HAP-1 (cell line): ENCODE results near the gene LAMTOR2.
A peak's percentile ranks its signal among the peaks of the same experiment; 100 is the strongest.

Source experiments
- DNase-seq, 2 experiments: peaks; one replicate each; pipeline ENCODE4 v3.0.0-alpha.2; 2016 to 2020; ENCODE audit warnings: low spot score in 2 of 2
- H3K27me3 ChIP-seq: fragments of 250-450 bp; sonication (Bioruptor Pico); 2 replicates; pipeline ENCODE4 v1.5.1; 2020; ENCODE audit warnings: low read depth, mild to moderate bottlenecking, moderate library complexity
- H3K36me3 ChIP-seq: fragments of 250-450 bp; sonication (Bioruptor Pico); replicated peaks from 2 replicates; pipeline ENCODE4 v1.5.1; 2020; ENCODE audit warnings: mild to moderate bottlenecking
- H3K4me1 ChIP-seq: fragments of 250-450 bp; sonication (Bioruptor Pico); 2 replicates; pipeline ENCODE4 v1.5.1; 2020; ENCODE audit warnings: mild to moderate bottlenecking
- H3K4me3 ChIP-seq: fragments of 250-450 bp; sonication (Bioruptor Pico); 2 replicates; pipeline ENCODE4 v1.5.1; 2020; ENCODE audit warnings: mild to moderate bottlenecking, moderate library complexity
- H3K9me3 ChIP-seq: fragments of 250-450 bp; sonication (Bioruptor Pico); 2 replicates; pipeline ENCODE4 v1.5.1; 2020; ENCODE audit warnings: mild to moderate bottlenecking, moderate library complexity
- in situ Hi-C: fragments of 300-500 bp; cut with MboI; formaldehyde crosslinking; loops from 3 replicates; pipeline ENCODE4 v1.14.3; 2020; ENCODE audit warnings: low sequenced_read_pairs, inconsistent platforms, mixed read lengths

Gene LAMTOR2

GRCh38 chr1:156075162-156075561 lies 20.6 kb downstream of the LAMTOR2 start:
- Histone ChIP-seq H3K9me3 (no peaks in the 10 kb centered on the region), H3K4me1 (peaks cover 14% of the 10 kb centered on the region), H3K4me3 (no peak overlapping the region), H3K36me3 (peaks cover 34% of the 10 kb centered on the region), H3K27me3 (no peaks in the 10 kb centered on the region)
- in situ Hi-C loops = no loop called here
- DNase-seq = no peak

- peaks cover 34% of the 10 kb centered on the region for H3K36me3 ChIP-seq
- in situ Hi-C loops = no loop called here
- no peaks in the 10 kb centered on the region for H3K9me3 ChIP-seq
- H3K27me3 ChIP-seq = no peaks in the 10 kb centered on the region
- DNase-seq = no peak
- H3K4me1 ChIP-seq = peaks cover 16% of the 10 kb centered on the region
- H3K4me3 ChIP-seq = no peak overlapping the region
Observed at GRCh38 chr1:156075775-156076204, 21.2 kb downstream of the LAMTOR2 start.

GRCh38 chr1:156076609-156077429 lies 22.2 kb downstream of the LAMTOR2 start:
- Histone ChIP-seq H3K36me3 (peaks cover 34% of the 10 kb centered on the region), H3K4me1 (peaks cover 16% of the 10 kb centered on the region), H3K4me3 (no peak overlapping the region), H3K9me3 (no peaks in the 10 kb centered on the region), H3K27me3 (no peaks in the 10 kb centered on the region)
- in situ Hi-C loops = no loop called here
- DNase-seq = no peak

- Histone ChIP-seq H3K9me3 (no peaks in the 10 kb centered on the region), H3K27me3 (no peaks in the 10 kb centered on the region), H3K4me1 (peaks cover 16% of the 10 kb centered on the region), H3K36me3 (peaks cover 34% of the 10 kb centered on the region), H3K4me3 (no peak overlapping the region)
- in situ Hi-C loops = no loop called here
- no peak for DNase-seq
Observed at GRCh38 chr1:156077430-156077760, 22.8 kb downstream of the LAMTOR2 start.

- Histone ChIP-seq H3K36me3 (peaks cover 34% of the 10 kb centered on the region), H3K4me3 (no peak overlapping the region), H3K4me1 (peaks cover 15% of the 10 kb centered on the region), H3K9me3 (no peaks in the 10 kb centered on the region), H3K27me3 (no peaks in the 10 kb centered on the region)
- DNase-seq = no peak
- in situ Hi-C loops = no loop called here
Observed at GRCh38 chr1:156078728-156079127, 24.1 kb downstream of the LAMTOR2 start.

- no peaks in the 10 kb centered on the region for H3K27me3 ChIP-seq
- H3K4me1 ChIP-seq = peaks cover 15% of the 10 kb centered on the region
- no peaks in the 10 kb centered on the region for H3K9me3 ChIP-seq
- no peak for DNase-seq
- in situ Hi-C loops = no loop called here
- peak overlapping the region; percentile 90 for H3K4me3 ChIP-seq
- peaks cover 34% of the 10 kb centered on the region for H3K36me3 ChIP-seq
Observed at GRCh38 chr1:156079762-156080161, 25.2 kb downstream of the LAMTOR2 start.

GRCh38 chr1:156080241-156080862 lies 25.8 kb downstream of the LAMTOR2 start:
- peak in 1 of 2 experiments; percentile 53 for DNase-seq
- Histone ChIP-seq H3K4me1 (peaks cover 18% of the 10 kb centered on the region), H3K27me3 (no peaks in the 10 kb centered on the region), H3K36me3 (peaks cover 31% of the 10 kb centered on the region), H3K9me3 (no peaks in the 10 kb centered on the region), H3K4me3 (peak overlapping the region; percentile 90)
- in situ Hi-C loops = no loop called here

GRCh38 chr1:156080863-156081179 lies 26.2 kb downstream of the LAMTOR2 start:
- Histone ChIP-seq H3K9me3 (no peaks in the 10 kb centered on the region), H3K27me3 (no peaks in the 10 kb centered on the region), H3K4me1 (peaks cover 23% of the 10 kb centered on the region), H3K4me3 (peak overlapping the region; percentile 90), H3K36me3 (peaks cover 27% of the 10 kb centered on the region)
- no peak for DNase-seq
- in situ Hi-C loops = no loop called here

GRCh38 chr1:156081180-156081916 lies 26.8 kb downstream of the LAMTOR2 start:
- H3K27me3 ChIP-seq = no peaks in the 10 kb centered on the region
- no peaks in the 10 kb centered on the region for H3K9me3 ChIP-seq
- H3K36me3 ChIP-seq = peaks cover 22% of the 10 kb centered on the region
- H3K4me1 ChIP-seq = peaks cover 28% of the 10 kb centered on the region
- in situ Hi-C loops = no loop called here
- H3K4me3 ChIP-seq = peak overlapping the region; percentile 90
- DNase-seq = peak in 1 of 2 experiments; percentile 37

- H3K4me1 ChIP-seq = peaks cover 34% of the 10 kb centered on the region
- peaks cover 19% of the 10 kb centered on the region for H3K36me3 ChIP-seq
- H3K27me3 ChIP-seq = no peaks in the 10 kb centered on the region
- in situ Hi-C loops = no loop called here
- no peaks in the 10 kb centered on the region for H3K9me3 ChIP-seq
- DNase-seq = peak in 1 of 2 experiments; percentile 61
- H3K4me3 ChIP-seq = peak overlapping the region; percentile 90
Observed at GRCh38 chr1:156081917-156082308, 27.3 kb downstream of the LAMTOR2 start.

- Histone ChIP-seq H3K9me3 (no peaks in the 10 kb centered on the region), H3K27me3 (no peaks in the 10 kb centered on the region), H3K4me3 (peak within 1 kb of the TSS; percentile 90), H3K4me1 (peaks cover 40% of the 10 kb centered on the region), H3K36me3 (peaks cover 13% of the 10 kb centered on the region)
- DNase-seq = peak; percentile 92 to 97
- in situ Hi-C loops = no loop called here
Observed at GRCh38 chr1:156082309-156083091, 27.9 kb downstream of the LAMTOR2 start, which contains the start of gene MEX3A. Gene MEX3A (minus strand): TSS chr1:156082465. CDS start chr1:156081998, 467 bp downstream.

- H3K4me3 ChIP-seq = peak overlapping the region; percentile 90
Observed at GRCh38 chr1:156083800-156084790, 29.5 kb downstream of the LAMTOR2 start.

More at GRCh38 chr1:156083800-156084790, 29.5 kb downstream of the LAMTOR2 start:
- Histone ChIP-seq H3K27me3 (no peaks in the 10 kb centered on the region), H3K4me1 (peaks cover 41% of the 10 kb centered on the region), H3K36me3 (peaks cover 9% of the 10 kb centered on the region), H3K9me3 (no peaks in the 10 kb centered on the region)
- DNase-seq = peak in 1 of 2 experiments; percentile 65
- in situ Hi-C loops = no loop called here
